22Rv1 (cell line): ENCODE measurements around the gene COL4A2.

Source experiments
- ZFX ChIP-seq: fragments of 450-650 bp; IDR thresholded peaks from 2 replicates; pipeline ENCODE4 v1.6.1; 2017; ENCODE audit warnings: antibody characterized with exemption, borderline replicate concordance
- TF ChIP-seq, protein P1 (sequence below): fragments of 450-650 bp; IDR thresholded peaks from 2 replicates; pipeline ENCODE4 v1.5.1; 2017; ENCODE audit warnings: mild to moderate bottlenecking

DNA sequence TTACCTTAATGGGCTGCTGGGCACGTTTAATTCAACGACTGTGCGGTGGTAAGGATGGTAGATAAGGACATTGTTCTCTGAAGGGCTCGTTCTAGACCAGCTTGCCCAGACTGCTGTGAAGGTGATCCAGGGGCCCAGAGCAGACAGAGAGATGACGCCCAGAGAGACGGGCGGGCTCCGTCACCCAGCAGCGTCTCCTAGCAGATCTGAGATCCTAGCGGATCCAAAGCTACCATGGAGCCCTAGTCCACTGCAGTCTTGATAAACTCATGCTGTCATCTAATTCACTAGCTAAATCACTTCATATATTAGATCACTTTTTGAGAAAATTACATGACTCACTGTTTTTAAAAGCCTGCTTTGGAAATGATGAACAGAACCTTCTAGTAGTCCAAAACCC is 21.5 kb downstream of the COL4A2 start:
- TF ChIP-seq, protein P1, sequence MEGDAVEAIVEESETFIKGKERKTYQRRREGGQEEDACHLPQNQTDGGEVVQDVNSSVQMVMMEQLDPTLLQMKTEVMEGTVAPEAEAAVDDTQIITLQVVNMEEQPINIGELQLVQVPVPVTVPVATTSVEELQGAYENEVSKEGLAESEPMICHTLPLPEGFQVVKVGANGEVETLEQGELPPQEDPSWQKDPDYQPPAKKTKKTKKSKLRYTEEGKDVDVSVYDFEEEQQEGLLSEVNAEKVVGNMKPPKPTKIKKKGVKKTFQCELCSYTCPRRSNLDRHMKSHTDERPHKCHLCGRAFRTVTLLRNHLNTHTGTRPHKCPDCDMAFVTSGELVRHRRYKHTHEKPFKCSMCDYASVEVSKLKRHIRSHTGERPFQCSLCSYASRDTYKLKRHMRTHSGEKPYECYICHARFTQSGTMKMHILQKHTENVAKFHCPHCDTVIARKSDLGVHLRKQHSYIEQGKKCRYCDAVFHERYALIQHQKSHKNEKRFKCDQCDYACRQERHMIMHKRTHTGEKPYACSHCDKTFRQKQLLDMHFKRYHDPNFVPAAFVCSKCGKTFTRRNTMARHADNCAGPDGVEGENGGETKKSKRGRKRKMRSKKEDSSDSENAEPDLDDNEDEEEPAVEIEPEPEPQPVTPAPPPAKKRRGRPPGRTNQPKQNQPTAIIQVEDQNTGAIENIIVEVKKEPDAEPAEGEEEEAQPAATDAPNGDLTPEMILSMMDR = no peak
- no peak for TF ChIP-seq ZFX
